NCI-H345 treated with DMSO at 0.1 percent for 48 hours (cell line): ENCODE results near the gene KHDC1.
"Not testable (repeated sequence)": the region's sequence is repeated elsewhere in the genome, so short reads cannot be mapped to it uniquely, and the experiment has no call there.

Source experiments
- DNase-seq: peaks from one replicate; lab custom pipeline; 2025; ENCODE audit not compliant: unreplicated experiment; lab: John Stamatoyannopoulos, UW

The KHDC1 gene

GRCh38 chr6:73250016-73250415 is 13.0 kb downstream of the KHDC1 start:
- DNase-seq: no peak

- no peak for DNase-seq
Measured at GRCh38 chr6:73248192-73248903, 14.6 kb downstream of the KHDC1 start.

- DNase-seq: no peak
Measured at GRCh38 chr6:73242001-73242400, 21.0 kb downstream of the KHDC1 start.

DNA sequence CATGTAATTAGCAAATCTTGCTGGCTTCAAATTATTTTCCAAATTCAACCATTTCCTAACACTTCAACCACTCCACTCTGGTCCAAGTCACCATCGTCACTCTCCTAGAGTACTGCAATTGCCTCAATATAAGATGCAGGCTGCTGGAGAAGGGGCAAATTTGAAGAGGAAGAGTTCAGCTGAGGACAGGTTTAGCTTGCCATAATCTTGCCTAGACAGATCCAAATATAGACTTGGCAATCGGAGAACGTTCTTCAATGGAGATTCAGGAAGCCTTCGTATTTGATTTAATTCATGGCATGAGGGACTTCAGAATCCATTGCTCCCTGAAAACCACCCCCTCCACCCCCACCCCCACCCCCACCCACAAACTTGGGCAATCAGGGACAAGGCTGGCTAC is 22.3 kb downstream of the KHDC1 start:
- DNase-seq: no peak

DNA sequence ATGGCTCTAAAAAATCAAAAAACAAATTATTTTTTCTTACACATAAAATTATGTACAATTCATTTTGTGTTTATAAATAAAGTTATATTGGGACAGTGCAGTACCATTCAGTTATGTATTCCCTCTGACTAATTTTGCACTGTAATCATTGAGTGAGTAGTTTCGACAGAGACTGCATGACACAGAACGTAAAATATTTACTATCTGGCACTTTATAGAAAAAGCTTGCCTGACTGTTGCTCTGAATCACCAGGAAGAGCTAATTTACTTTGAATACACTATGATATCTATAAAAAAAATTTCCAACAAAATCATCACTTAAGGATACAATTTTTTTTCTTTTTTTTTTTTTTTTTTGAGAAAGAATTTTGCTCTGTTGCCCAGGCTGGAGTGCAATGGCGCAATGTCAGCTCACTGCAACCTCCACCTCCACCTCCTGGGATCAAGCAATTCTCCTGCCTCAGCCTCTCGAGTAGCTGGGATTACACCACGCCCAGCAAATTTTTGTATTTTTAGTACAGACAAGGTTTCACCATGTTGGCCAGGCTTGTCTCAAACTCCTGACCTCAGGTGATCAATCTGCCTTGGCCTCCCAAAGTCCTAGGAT is 26.7 kb downstream of the KHDC1 start:
- no peak for DNase-seq

DNA sequence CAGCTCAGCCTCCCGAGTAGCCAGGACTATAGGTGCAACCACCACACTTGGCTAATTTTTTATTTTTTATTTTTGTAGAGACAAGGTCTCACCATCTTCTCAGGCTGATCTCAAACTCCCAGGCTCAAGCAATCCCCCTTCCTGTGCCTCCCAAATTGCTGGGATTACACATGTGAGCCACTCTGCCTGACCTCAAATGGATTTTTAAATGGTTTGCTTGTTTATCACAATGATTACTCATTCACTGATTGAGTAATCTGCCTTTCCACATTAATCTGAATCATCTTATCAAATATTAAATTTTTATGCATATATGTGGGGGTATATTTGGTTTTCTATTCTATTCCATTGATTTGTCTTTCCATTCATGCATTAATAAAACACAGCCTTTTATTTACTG is 28.3 kb downstream of the KHDC1 start:
- DNase-seq: no peak

- DNase-seq: not testable (repeated sequence)
Measured at GRCh38 chr6:73233971-73234370, 29.0 kb downstream of the KHDC1 start.

GRCh38 chr6:73233048-73233447 is 29.9 kb downstream of the KHDC1 start:
- no peak for DNase-seq

DNA sequence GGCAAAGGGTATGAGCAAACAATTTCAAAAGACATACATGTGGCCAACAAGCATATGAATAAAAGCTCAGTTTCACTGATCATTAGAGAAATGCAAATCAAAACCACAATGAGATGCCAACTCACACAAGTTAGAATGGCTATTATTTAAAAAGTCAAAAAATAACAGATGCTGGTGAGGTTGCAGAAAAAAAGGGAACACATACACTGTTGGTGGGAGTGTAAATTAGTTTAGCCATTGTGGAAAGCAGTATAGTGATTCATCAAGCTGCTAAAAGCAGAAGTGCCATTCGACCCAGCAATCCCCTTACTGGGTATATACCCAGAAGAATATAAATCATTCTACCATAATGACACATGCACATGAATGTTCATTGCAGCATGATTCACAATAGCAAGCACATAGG is 31.0 kb downstream of the KHDC1 start:
- no peak for DNase-seq

- no peak for DNase-seq
Measured at GRCh38 chr6:73227606-73228255, 35.3 kb downstream of the KHDC1 start.

- DNase-seq: no peak
Measured at GRCh38 chr6:73225396-73225795, 37.6 kb downstream of the KHDC1 start, which contains the start of gene KHDC1L. Gene KHDC1L, minus strand, starts transcription at chr6:73225496. Its CDS starts 88 bp downstream, at chr6:73225408.

DNA sequence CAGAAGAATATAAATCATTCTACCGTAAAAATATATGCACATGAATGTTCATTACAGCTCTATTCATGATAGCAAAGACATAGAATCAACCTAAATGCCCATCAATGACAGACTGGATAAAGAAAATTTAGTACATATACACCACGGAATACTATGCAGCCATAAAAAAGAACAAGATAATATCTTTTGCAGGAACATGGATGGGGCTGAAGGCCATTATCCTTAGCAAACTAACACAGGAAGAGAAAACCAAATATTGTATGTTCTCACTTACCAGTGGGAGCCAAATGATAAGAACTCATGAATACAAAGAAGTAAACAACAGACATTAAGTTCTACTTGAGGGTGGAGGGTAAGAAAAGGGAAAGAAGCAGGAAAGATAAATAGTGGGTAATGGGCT is 46.1 kb downstream of the KHDC1 start:
- DNase-seq: no peak

DNA sequence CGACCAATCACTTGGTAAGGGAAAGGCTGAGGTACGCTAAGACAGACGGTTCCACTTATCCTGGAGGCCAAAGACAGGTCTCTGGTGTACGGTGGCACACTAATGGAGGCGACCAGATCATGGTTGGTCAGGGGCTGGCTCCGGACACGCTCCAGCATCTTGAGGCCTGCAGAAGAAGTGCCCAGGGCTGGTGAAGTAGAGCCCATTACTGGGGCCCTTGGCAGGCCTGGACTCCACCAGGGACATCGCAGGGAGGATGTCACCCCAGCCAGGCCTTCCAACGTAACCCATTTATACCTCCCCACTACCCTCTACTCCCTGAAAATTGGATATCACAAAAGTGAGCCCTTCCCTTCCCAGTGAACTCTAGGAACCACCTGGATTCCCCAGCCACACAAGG is 53.9 kb downstream of the KHDC1 start:
- no peak for DNase-seq

GRCh38 chr6:73207221-73207837 is 55.7 kb downstream of the KHDC1 start:
- DNase-seq: no peak

- no peak for DNase-seq
Measured at GRCh38 chr6:73204252-73204651, 58.7 kb downstream of the KHDC1 start.

- DNase-seq: no peak
Measured at GRCh38 chr6:73203098-73203497, 59.9 kb downstream of the KHDC1 start.

- DNase-seq: no peak
Measured at GRCh38 chr6:73200735-73201134, 62.3 kb downstream of the KHDC1 start.

GRCh38 chr6:73200247-73200646 is 62.7 kb downstream of the KHDC1 start:
- DNase-seq: no peak

GRCh38 chr6:73194744-73195143 is 68.3 kb downstream of the KHDC1 start:
- DNase-seq: no peak

DNA sequence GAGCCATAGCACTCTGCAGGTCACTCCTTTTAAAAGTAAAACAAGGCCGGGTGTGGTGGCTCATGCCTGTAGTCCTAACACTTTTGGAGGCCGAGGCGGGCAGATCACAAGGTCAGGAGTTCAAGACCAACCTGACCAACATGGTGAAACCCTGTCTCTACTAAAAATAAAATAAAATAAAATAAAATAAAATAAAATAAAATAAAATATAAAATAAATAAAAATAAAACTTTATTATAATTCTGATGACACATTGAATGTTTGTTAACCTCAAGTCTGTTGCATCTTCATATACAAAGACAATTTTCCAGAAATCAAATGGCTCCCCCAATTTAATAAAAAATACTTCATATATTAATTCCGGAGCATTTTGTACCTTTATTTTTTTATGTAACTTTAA is 69.7 kb downstream of the KHDC1 start:
- DNase-seq: not testable (repeated sequence)
